ENCODE results near the gene ZBED2.

ZBED2 gene

DNA sequence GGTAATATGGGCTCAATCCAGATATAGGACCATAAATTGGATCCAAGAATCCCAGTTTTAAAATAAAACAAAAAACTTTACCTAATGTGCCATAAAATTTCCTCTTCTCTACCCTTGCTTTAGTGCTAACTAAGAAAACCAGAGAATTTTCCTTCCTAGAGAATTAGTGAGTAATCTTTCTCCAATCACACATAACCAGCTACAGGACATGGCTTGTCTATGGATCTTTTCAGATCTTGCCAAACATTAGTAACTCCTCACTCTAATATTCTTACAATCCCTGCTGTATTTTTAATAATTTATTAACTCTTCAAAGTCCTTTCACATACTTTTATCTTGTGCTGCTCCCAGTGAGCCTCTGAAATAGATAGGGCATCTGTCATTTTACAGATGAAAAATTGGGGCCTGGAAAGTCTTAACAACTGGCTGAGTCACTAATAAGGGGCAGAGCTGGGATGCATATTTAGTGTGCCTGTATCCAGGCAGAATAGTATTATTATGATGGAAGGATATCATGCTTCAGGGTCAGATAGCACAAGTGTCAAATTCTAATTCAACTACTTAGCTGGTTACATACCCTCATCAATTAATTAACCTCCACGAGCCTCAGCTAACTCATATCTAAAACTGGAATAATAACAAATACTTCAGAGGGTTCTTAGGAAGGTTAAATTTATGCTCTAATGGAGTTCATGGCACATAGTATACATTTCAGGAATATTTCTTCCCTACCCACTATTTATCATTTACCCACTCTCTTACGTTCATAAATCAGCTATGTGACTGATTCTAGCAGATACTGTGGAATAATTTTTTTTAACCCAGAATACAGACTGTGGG lies 5.6 kb downstream of the ZBED2 start:
- no peak overlapping the region for H3K4me3 ChIP-seq (replicated peaks; ENCODE audit: low read depth, low read length)
- no peak for DNase-seq (ENCODE audit: low read depth)
- TF ChIP-seq, protein P1, sequence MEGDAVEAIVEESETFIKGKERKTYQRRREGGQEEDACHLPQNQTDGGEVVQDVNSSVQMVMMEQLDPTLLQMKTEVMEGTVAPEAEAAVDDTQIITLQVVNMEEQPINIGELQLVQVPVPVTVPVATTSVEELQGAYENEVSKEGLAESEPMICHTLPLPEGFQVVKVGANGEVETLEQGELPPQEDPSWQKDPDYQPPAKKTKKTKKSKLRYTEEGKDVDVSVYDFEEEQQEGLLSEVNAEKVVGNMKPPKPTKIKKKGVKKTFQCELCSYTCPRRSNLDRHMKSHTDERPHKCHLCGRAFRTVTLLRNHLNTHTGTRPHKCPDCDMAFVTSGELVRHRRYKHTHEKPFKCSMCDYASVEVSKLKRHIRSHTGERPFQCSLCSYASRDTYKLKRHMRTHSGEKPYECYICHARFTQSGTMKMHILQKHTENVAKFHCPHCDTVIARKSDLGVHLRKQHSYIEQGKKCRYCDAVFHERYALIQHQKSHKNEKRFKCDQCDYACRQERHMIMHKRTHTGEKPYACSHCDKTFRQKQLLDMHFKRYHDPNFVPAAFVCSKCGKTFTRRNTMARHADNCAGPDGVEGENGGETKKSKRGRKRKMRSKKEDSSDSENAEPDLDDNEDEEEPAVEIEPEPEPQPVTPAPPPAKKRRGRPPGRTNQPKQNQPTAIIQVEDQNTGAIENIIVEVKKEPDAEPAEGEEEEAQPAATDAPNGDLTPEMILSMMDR (IDR thresholded peaks at IDR 0.05; ENCODE audit: low read length, missing control alignments) = no peak

DNA sequence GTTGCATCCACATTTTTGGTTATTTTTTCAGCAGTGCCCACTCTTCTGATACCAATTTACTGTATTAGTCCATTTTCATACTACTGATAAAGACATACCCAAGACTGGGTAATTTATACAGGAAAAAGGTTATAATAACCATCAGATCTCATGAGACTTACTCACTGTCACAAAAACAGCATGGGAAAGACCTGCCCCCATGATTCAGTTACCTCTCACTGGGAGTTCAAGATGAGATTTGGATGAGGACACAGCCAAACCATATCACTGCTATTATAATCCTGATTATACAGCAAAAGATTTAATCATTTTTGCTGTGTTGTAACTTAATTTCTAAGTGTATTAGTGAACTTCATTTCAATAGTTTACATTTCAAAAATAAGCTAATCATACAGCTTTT lies 6.6 kb downstream of the ZBED2 start:
- H3K4me3 ChIP-seq (replicated peaks; ENCODE audit: low read depth, low read length) = no peak overlapping the region
- TF ChIP-seq, protein P1 (IDR thresholded peaks at IDR 0.05; ENCODE audit: low read length, missing control alignments) = no peak
- no peak for DNase-seq (ENCODE audit: low read depth)

DNA sequence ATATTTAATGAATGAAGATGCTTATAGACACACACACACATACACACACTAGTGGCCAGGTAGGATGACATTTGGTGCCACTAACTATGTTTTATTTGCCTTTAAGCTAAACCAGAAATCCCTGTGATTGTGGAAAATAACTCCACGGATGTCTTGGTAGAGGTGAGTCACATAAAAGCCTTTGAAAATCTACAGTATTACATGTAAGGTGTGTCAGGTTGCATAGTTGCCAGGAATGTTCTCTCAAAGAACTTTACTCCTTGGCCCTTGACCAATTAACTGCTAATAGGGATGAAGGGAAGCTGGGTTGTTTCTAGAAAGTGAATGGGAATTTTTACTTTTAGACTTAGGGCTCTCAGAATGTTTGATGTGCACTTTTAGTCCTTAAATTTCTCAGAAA lies 9.9 kb downstream of the ZBED2 start:
- H3K4me3 ChIP-seq (replicated peaks; ENCODE audit: low read depth, low read length) = no peak overlapping the region
- TF ChIP-seq, protein P1 (IDR thresholded peaks at IDR 0.05; ENCODE audit: low read length, missing control alignments) = no peak
- peak; percentile 25 for DNase-seq (ENCODE audit: low read depth)

DNA sequence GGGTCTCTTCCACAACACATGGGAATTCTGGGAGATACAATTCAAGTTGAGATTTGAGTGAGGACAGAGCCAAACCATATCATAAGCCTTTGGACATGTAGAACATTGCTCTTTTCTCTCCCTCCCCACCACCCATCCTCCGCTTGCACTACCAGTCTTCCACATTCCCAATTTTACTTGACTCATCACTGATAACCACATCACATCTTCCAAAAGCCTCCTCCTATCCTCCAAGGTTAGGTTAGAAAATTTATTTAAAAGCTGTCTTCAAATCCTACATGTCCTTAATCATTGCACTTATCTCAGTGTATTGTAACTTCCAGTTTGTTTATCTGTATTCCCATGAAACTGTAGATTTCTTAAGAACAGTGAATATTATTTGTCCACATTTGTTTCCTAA lies 10.4 kb downstream of the ZBED2 start:
- no peak overlapping the region for H3K4me3 ChIP-seq (replicated peaks; ENCODE audit: low read depth, low read length)
- no peak for DNase-seq (ENCODE audit: low read depth)
- TF ChIP-seq, protein P1 (IDR thresholded peaks at IDR 0.05; ENCODE audit: low read length, missing control alignments) = no peak

DNA sequence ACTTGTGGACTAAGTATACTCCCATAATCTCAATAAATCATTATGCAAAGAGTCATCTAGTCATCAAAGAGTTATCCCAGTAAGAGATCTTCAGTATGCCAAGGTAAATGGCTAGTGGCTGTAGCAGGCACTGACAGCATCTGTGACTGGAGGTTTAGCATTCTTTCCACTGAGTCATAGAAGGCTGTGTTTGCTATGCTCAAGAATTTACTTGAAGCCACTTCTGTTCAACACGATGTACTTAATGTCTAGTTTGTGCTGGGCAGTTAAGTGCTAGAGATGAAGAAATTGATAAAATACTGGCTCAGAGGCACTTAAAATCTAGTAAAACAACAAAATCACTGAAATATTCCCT lies 13.0 kb downstream of the ZBED2 start:
- no peak overlapping the region for H3K4me3 ChIP-seq (replicated peaks; ENCODE audit: low read depth, low read length)
- TF ChIP-seq, protein P1 (IDR thresholded peaks at IDR 0.05; ENCODE audit: low read length, missing control alignments) = no peak
- peak; percentile 73 for DNase-seq (ENCODE audit: low read depth)

DNA sequence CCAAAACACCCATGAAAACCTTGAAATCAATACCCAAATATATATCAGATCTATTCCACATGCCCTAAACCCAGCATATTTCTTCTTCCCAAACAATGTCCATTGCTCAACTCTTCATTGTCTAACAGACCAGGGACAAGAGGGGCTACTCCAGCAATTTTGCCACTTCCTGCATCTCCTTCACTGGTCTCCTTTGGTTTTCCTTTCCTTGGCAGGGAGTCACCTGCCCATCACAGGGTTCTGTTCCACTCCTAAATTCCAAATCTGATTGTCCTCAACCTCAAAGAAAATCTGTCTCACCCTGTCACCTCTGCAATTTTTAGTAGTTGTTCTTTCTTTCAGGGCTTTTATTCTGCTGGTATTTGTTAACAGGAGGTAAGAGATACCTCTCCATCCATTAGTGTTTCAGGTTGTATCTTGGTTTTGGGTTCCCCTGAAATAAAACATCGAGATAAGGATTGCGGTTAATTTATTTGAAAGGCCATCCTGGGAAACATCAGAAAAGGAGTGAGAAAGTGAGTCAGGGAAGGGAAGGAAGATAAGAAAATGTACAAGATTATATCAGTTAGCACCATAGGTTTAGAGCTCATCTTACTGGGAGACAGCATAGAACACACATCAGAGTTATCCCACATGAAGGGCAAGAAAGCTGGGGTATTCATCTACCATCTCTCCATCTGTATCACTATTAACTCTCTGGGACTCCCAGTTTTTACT lies 13.6 kb downstream of the ZBED2 start:
- TF ChIP-seq, protein P1 (IDR thresholded peaks at IDR 0.05; ENCODE audit: low read length, missing control alignments) = no peak
- H3K4me3 ChIP-seq (replicated peaks; ENCODE audit: low read depth, low read length) = no peak overlapping the region
- no peak for DNase-seq (ENCODE audit: low read depth)

Measured in fibroblast of pulmonary artery (primary cell).